GM21717 (cell line): ENCODE measurements around the gene POLK.
A peak's percentile ranks its signal among the peaks of the same experiment; 100 is the strongest.
"Not testable (repeated sequence)": the region's sequence is repeated elsewhere in the genome, so short reads cannot be mapped to it uniquely, and the experiment has no call there.

Experiments used
- ATAC-seq: cut with Tn5 transposase; IDR thresholded peaks from one replicate; pipeline ENCODE4 v1.9.1; 2021; ENCODE audit warnings: mild to moderate bottlenecking, moderate library complexity; ENCODE audit not compliant: unreplicated experiment

POLK gene

GRCh38 chr5:75546830-75547229, 35.1 kb downstream of the POLK start:
- ATAC-seq: no peak

- no peak for ATAC-seq
Observed at GRCh38 chr5:75547812-75548211, 36.1 kb downstream of the POLK start.

DNA sequence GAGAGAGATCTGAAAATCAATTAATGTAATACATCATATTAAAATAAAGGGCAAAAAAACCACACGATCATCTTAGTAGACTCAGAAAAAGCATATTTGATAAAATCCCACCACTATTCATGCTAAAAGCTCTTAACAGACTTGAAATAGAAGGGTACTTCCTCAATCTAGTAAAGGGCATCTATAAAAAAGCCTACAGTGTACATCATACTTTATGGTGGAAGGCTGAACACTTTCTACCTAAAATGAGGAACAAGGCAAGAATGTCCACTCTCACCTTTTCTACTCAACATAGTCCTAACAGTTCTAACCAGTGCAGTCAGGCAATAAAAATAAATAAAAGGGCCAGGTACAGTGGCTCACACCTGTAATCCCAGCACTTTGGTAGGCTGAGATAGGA, 38.9 kb downstream of the POLK start:
- ATAC-seq: no peak

DNA sequence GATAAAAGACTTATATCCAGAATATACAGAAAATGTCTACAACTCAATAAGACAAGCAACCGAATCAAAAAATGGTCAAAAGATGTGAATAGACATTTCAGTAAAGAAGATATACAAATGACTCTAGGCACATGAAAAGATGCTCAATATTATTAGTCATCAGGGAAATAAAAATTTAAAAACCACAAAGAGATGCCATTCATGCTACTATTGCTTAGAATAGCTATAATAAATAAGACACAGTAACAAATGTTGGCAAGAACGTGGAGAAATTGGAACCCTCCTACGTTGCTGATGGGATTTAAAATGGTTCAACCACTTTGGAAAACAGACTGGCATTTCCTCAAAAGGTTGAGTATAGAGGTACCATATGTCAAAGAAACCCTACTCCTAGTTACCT, 39.8 kb downstream of the POLK start:
- ATAC-seq: no peak

- ATAC-seq: no peak
Observed at GRCh38 chr5:75552764-75553163, 41.1 kb downstream of the POLK start.

DNA sequence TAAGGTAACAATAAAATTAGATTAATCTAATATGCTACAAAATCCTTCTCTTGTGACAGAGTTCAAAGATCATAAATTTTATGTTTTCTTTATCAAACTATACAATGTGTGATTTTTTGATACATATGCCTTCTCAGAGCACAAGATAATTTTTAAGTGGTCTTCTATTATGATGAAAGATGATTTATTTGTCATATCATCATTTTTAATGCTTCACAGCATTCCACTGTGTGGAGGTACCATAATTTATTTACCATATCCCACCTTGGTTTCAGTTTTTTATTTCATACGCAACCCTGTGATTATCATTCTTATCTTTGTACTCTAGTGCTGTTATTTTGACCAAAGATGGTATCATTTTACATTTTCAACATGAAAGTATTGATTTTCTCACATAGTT, 41.7 kb downstream of the POLK start:
- no peak for ATAC-seq

- ATAC-seq: no peak
Observed at GRCh38 chr5:75558221-75558620, 46.5 kb downstream of the POLK start.

- no peak for ATAC-seq
Observed at GRCh38 chr5:75558981-75559632, 47.4 kb downstream of the POLK start.

GRCh38 chr5:75560655-75561054, 49.0 kb downstream of the POLK start:
- not testable (repeated sequence) for ATAC-seq

DNA sequence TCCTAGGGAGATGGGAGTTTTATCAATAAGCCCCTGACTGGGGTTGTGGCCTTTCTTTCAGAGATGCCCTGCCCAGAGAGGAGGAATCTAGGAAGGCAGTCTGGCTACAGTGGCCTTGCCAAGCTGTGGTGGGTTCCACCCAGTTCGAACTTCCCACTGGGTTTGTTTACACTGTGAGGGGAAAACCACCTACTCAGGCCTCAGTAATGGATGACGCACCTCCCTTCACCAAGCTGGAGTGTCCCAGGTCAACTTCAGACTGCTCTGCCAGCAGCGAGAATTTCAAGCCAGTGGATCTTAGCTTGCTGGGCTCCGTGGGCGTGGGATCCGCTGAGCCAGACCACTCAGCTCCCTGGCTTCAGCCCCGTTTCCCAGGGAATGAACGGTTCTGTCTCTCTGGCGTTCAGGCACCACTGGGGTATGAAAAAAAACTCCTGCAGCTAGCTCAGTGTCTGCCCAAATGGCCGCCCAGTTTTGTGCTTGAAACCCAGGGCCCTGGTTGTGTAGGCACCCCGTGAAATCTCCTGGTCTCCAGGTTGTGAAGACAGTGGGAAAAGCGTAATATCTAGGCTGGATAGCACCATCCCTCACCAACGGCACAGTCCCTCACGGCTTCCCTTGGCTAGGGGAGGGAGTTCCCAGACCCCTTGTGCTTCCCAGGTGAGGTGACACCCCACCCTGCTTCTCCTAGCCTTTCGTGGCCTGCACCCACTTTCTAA, 54.5 kb downstream of the POLK start:
- not testable (repeated sequence) for ATAC-seq

GRCh38 chr5:75566710-75567309, 55.1 kb downstream of the POLK start:
- peak; percentile 81 for ATAC-seq

GRCh38 chr5:75567710-75568109, 56.0 kb downstream of the POLK start:
- ATAC-seq: peak; percentile 42

DNA sequence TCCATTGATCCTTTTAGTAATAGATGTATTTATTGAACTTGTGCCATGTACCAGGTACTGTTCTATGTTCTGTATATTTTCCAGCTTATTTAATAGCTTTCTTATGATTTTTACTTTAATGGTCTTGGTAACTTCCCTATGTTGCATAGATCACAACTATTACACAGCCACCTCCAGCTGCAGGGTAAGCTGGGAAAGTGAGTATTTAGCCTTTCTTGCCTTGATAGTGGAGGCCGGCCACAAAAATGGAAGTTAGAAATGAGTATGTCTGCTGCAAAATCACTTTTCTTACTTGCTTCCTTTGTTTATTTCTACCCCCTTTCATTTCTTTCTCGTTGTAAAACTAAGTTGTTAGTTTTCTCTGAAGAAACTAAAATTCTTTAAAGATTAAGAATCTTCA, 56.5 kb downstream of the POLK start:
- ATAC-seq: peak; percentile 44

DNA sequence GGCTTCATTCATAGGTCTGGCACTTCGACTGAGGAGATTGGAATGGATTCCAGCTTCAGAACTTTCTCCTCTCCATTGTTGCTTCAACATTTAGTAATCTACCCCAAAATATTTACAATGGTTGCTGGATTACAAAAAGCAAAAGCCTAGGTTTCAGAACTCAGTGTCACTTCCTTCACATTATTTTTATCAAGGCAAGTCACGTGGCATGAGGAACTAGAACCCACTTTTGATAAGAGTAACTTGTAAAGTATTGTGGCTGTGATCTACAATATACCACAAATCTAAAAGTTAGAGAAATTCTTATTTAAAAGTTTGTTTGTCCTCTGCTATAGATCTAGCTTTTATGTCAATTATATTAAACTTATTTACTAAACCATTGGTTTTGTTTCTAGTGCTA, 59.9 kb downstream of the POLK start:
- no peak for ATAC-seq

- no peak for ATAC-seq
Observed at GRCh38 chr5:75574791-75575190, 63.1 kb downstream of the POLK start.

DNA sequence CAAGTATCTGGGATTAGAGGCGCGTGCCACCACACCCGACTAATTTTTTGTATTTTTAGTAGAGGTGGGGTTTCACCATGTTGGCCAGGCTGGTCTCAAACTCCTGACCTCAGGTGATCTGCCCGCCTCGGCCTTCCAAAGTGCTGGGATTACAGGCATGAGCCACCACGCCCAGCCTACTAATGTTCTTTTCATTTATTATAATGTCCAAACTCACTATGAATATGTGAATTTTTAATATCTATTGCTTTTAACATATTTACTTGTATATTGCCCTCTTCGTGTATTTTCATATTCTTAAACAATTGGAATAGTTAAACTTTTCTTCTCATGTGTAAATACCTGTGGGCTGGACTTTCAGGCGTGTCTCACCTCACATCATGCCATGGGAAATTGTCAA, 66.6 kb downstream of the POLK start:
- ATAC-seq: not testable (repeated sequence)

- ATAC-seq: no peak
Observed at GRCh38 chr5:75584641-75585040, 73.0 kb downstream of the POLK start.

- ATAC-seq: no peak
Observed at GRCh38 chr5:75588666-75589065, 77.0 kb downstream of the POLK start.

DNA sequence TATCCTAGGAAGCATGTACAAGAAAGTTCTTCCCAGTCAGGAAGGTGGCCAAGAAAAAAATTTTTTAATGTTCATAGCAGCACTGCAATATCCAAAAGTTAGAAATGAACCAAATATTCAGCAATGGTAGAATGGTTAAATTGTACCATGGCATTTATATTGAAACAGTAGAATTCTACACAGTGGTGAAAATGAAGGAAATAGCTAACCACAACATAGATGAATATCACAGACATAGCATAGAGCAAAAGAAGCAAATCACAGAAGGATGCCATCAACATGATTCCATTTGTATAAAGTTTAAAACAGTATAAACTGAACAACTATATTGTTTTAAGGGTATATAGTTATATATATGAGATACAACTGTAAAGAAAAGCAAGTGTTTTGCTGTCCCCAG, 88.8 kb downstream of the POLK start:
- ATAC-seq: no peak

DNA sequence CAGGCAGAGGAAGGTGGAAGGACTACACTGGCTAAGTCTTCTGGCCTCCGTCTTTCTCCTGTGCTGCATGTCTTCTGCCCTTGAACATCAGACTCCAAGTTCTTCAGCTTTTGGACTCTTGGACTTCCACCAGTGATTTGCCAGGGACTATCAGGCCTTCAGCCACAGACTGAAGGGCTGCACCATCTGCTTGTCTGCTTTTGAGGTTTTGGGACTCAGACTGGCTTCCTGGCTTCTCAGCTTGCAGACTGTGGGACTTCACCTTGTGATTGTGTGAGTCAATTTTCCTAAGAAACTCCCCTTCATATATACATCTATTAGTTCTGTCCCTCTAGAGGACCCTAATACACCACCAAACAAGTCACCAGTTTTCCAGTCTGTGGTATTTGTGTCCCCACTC, 89.9 kb downstream of the POLK start:
- no peak for ATAC-seq

DNA sequence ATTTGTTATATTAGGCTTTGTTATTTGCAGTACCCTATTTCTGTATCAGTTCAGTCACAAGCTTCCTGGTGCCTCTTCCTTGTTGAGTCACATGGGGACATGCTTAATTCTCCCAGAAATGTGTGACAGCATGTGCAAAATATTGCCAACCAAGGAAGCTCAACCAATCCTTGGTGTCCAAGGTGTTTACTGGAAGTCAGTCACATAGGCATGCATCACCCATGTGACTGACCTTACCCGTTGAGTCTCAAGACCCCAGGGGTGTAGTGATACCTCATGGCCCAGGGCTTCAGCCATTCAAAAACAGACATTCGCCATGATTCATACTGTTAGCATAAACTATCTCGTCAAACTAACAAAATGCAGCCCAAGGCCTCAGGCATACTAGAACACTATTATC, 90.3 kb downstream of the POLK start:
- no peak for ATAC-seq

DNA sequence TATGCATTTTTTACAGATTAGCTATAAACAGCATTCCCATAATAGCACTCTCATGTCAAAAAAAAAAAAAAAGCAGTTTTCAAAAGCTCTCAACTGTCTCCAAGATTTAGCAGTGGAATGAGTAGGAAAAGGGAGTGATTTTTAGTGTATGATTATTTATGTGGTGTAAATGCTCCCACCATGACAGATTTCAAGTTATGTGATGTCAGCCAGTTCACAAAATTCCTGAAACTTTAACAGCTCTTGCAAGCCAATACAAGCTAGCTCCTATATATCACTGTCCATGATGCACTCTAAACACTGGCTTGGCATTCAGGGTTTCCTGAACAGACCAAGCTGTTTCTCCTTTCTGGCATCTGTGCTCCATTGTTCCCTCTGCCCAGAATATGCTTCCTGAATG, 91.7 kb downstream of the POLK start:
- ATAC-seq: no peak
